LNCaP clone FGC (cell line): ENCODE results near the gene PLXNC1.

Experiments used
- DNase-seq: peaks from one replicate; pipeline ENCODE4 v3.0.0-alpha.2; 2011; ENCODE audit warnings: low read depth
- H3K4me3 ChIP-seq: 2 replicates; pipeline ENCODE4 v1.5.1; 2011; ENCODE audit warnings: mild to moderate bottlenecking, low read depth, low read length, control low read depth
- CTCF ChIP-seq: IDR thresholded peaks from 2 replicates; pipeline ENCODE4 v1.5.1; 2012; ENCODE audit warnings: mild to moderate bottlenecking; ENCODE audit not compliant: control insufficient read depth, insufficient read depth; ENCODE audit errors: extremely low read depth

The PLXNC1 gene

GRCh38 chr12:94147991-94148738 lies at the start of gene PLXNC1:
Gene PLXNC1, plus strand, starts transcription at chr12:94148577. Its CDS starts 395 bp downstream, at chr12:94148972.
- no peak for TF ChIP-seq CTCF
- no peak within 1 kb of the TSS; the same call in 1 of the 2 replicates for H3K4me3 ChIP-seq
- DNase-seq: no peak

- no peak for DNase-seq
- TF ChIP-seq CTCF: no peak
- H3K4me3 ChIP-seq: no peak overlapping the region
Measured at GRCh38 chr12:94099191-94099590, 49.2 kb upstream of the PLXNC1 start.

- TF ChIP-seq CTCF: no peak
- H3K4me3 ChIP-seq: no peak overlapping the region
- no peak for DNase-seq
Measured at GRCh38 chr12:94099632-94100031, 48.7 kb upstream of the PLXNC1 start.

GRCh38 chr12:94100211-94100627 lies 48.2 kb upstream of the PLXNC1 start:
- no peak for TF ChIP-seq CTCF
- H3K4me3 ChIP-seq: no peak overlapping the region
- DNase-seq: no peak

GRCh38 chr12:94100990-94101737 lies 47.2 kb upstream of the PLXNC1 start:
- DNase-seq: no peak
- peak overlapping the region; percentile 51 for H3K4me3 ChIP-seq
- TF ChIP-seq CTCF: peak; percentile 87

- DNase-seq: peak; percentile 65
- peak; percentile 88 for TF ChIP-seq CTCF
- H3K4me3 ChIP-seq: peak overlapping the region; percentile 51
Measured at GRCh38 chr12:94101738-94102660, 46.4 kb upstream of the PLXNC1 start.
